DOHH2 (cell line): ENCODE measurements around the gene IKZF2.
"Not testable (repeated sequence)": the region's sequence is repeated elsewhere in the genome, so short reads cannot be mapped to it uniquely, and the experiment has no call there.

Experiments used
- H3F3A ChIP-seq: fragments of 200-600 bp; sonication (generic), shearing (Covaris generic); 2 replicates; pipeline ENCODE4 v1.6.0; 2016; ENCODE audit warnings: antibody characterized with exemption, mild to moderate bottlenecking; ENCODE audit not compliant: control insufficient read depth, insufficient read depth
- H3K27ac ChIP-seq: fragments of 200-600 bp; sonication (generic); 2 replicates; pipeline ENCODE4 v1.5.1; 2014; ENCODE audit warnings: low read depth, mild to moderate bottlenecking, low read length, moderate library complexity
- H3K27me3 ChIP-seq: fragments of 200-600 bp; sonication (generic); 2 replicates; pipeline ENCODE4 v1.6.1; 2014; ENCODE audit warnings: mild to moderate bottlenecking, low read length, mixed read lengths; ENCODE audit not compliant: control insufficient read depth
- H3K36me3 ChIP-seq: fragments of 200-600 bp; sonication (generic); 2 replicates; pipeline ENCODE4 v1.6.1; 2014; ENCODE audit warnings: mild to moderate bottlenecking, low read length, moderate library complexity, mixed read lengths; ENCODE audit not compliant: control insufficient read depth
- H3K4me1 ChIP-seq: fragments of 200-600 bp; sonication (generic); 2 replicates; pipeline ENCODE4 v1.6.1; 2014; ENCODE audit warnings: mild to moderate bottlenecking, low read length, mixed read lengths; ENCODE audit not compliant: control insufficient read depth
- H3K4me2 ChIP-seq: fragments of 200-600 bp; sonication (generic); 2 replicates; pipeline ENCODE4 v1.6.0; 2014; ENCODE audit warnings: mild to moderate bottlenecking, low read length, moderate library complexity
- H3K4me3 ChIP-seq: fragments of 200-600 bp; sonication (generic); 2 replicates; pipeline ENCODE4 v1.5.1; 2014; ENCODE audit warnings: mild to moderate bottlenecking, low read length, mixed read lengths
- H3K79me2 ChIP-seq: fragments of 200-600 bp; sonication (generic); 2 replicates; pipeline ENCODE4 v1.6.1; 2014; ENCODE audit warnings: mild to moderate bottlenecking, low read length, mixed read lengths; ENCODE audit not compliant: control insufficient read depth
- H3K9me2 ChIP-seq: fragments of 200-600 bp; sonication (generic); replicated peaks from 2 replicates; pipeline ENCODE4 v1.6.1; 2014; ENCODE audit warnings: mild to moderate bottlenecking, low read length, mixed read lengths; ENCODE audit not compliant: control insufficient read depth
- H3K9me3 ChIP-seq: fragments of 200-600 bp; sonication (generic); 2 replicates; pipeline ENCODE4 v1.6.1; 2014; ENCODE audit warnings: antibody characterized with exemption, low read length, mixed read lengths; ENCODE audit not compliant: control insufficient read depth, insufficient read depth
- H4K20me1 ChIP-seq: fragments of 200-600 bp; sonication (generic); 2 replicates; pipeline ENCODE4 v1.6.0; 2014; ENCODE audit warnings: low read depth, mild to moderate bottlenecking, antibody characterized with exemption, low read length, moderate library complexity; ENCODE audit not compliant: control insufficient read depth, insufficient read depth
- EZH2phosphoT487 ChIP-seq: fragments of 200-600 bp; sonication (generic); IDR thresholded peaks from 2 replicates; pipeline ENCODE4 v1.6.1; 2017; ENCODE audit warnings: borderline replicate concordance, mild to moderate bottlenecking, antibody characterized with exemption, low read length, moderate library complexity, mixed read lengths
- TF ChIP-seq, protein P1 (sequence below): fragments of 200-600 bp; sonication (generic); IDR thresholded peaks from one replicate; pipeline ENCODE4 v1.5.1; 2014; ENCODE audit warnings: antibody characterized with exemption, mild to moderate bottlenecking, low read depth, low read length; ENCODE audit not compliant: poor library complexity, severe bottlenecking

Gene IKZF2

DNA sequence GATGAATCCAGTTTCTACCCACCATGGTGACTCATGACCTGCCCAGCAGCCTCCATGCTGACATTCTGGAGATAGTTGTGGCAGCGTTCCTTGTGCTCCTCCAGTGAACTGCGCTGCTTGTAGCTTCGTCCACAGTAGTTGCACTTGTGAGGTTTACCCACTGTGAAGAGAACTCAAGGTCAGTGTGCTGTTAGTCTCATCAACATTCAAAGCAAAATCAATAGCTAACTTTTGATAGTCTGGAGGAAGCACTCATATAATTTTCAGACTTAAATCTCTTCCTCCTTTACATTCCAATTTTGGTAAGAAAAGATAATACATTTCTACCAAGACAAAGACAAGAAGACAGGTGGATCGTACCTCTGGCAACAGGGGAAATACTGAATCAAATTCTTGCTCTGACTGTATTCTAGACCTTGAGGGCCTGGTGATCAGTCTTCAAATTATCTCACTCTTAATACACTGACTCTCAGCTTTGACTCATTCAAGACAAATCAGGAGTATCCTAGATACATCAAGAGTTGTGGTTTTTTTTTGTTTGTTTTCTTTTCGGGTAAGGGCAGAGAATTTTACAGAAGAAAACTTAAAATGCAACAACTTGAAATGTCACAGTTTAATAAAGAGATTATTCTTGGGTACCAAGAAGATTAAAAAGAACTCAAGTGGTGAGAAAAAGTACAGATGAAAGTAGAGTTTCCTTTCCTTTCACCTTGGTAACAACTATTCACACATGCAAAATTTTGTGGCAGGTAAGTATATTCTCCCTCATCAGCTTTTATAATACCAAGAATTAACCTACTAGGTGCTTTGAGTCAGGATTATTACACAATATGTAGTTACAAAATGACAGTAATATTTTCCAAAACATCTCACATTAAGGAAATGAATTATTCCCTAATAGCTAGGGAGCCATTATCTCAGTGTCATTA lies 129.2 kb downstream of the IKZF2 start:
- Histone ChIP-seq H3K27ac (no peak overlapping the region), H3K36me3 (peaks cover 13% of the 10 kb centered on the region), H3K4me3 (no peak overlapping the region), H3K9me3 (no peaks in the 10 kb centered on the region), H3K4me1 (peaks cover 3% of the 10 kb centered on the region; the same call in 1 of the 2 replicates), H3K4me2 (no peak overlapping the region), H3K27me3 (no peaks in the 10 kb centered on the region), H4K20me1 (no peaks in the 10 kb centered on the region), H3K9me2 (no peaks in the 10 kb centered on the region), H3K79me2 (no peaks in the 10 kb centered on the region), H3F3A (no peaks in the 10 kb centered on the region)
- TF ChIP-seq EZH2phosphoT487, result no peak
- TF ChIP-seq, protein P1, sequence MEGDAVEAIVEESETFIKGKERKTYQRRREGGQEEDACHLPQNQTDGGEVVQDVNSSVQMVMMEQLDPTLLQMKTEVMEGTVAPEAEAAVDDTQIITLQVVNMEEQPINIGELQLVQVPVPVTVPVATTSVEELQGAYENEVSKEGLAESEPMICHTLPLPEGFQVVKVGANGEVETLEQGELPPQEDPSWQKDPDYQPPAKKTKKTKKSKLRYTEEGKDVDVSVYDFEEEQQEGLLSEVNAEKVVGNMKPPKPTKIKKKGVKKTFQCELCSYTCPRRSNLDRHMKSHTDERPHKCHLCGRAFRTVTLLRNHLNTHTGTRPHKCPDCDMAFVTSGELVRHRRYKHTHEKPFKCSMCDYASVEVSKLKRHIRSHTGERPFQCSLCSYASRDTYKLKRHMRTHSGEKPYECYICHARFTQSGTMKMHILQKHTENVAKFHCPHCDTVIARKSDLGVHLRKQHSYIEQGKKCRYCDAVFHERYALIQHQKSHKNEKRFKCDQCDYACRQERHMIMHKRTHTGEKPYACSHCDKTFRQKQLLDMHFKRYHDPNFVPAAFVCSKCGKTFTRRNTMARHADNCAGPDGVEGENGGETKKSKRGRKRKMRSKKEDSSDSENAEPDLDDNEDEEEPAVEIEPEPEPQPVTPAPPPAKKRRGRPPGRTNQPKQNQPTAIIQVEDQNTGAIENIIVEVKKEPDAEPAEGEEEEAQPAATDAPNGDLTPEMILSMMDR, result no peak

DNA sequence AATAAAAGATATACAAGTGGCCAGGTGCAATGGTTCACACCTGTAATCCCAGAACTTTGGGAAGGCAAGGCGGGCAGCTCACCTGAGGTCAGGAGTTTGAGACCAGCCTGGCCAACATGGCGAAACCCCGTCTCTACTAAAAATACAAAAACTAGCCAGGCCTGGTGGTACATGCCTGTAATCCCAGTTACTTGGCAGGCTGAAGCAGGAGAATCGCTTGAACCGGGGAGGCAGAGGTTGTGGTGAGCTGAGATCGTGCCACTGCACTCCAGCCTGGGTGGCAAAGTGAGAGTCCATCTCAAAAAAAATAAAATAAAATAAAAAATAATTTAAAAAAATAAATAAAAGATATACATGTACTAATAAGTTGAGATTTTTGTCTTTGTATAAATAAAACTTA lies 130.5 kb downstream of the IKZF2 start:
- not testable (repeated sequence) for H3K4me3 ChIP-seq, H3K4me1 ChIP-seq, H4K20me1 ChIP-seq, H3K4me2 ChIP-seq, H3K27ac ChIP-seq, H3K9me3 ChIP-seq, H3K9me2 ChIP-seq, H3K79me2 ChIP-seq, H3K27me3 ChIP-seq, H3F3A ChIP-seq
- H3K36me3 ChIP-seq, result peaks cover 13% of the 10 kb centered on the region

DNA sequence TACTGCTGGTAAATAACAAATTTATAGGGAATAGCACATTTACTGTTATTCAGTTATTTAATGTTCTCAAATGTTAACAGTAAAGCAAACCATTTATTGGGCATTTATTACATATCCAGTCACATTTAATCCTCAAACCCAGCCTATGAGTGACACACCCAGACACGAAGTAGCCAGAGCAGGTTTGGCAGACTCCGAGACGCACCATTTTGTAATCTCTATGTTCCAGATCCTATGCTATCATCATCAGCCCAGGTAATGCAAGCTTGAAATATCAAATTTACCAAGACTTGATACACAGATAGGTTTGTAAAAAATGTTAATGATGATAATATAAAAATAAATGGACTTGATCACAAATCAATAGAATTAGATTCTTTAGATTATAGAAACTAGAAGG lies 131.1 kb downstream of the IKZF2 start:
- H3K79me2 ChIP-seq, result no peaks in the 10 kb centered on the region
- no peaks in the 10 kb centered on the region for H3K27me3 ChIP-seq
- no peaks in the 10 kb centered on the region for H3K9me3 ChIP-seq
- peaks cover 3% of the 10 kb centered on the region; the same call in 1 of the 2 replicates for H3K4me1 ChIP-seq
- no peak overlapping the region for H3K4me2 ChIP-seq
- no peaks in the 10 kb centered on the region for H4K20me1 ChIP-seq
- H3K36me3 ChIP-seq, result peaks cover 13% of the 10 kb centered on the region
- no peak for TF ChIP-seq EZH2phosphoT487
- TF ChIP-seq, protein P1, result no peak
- H3K9me2 ChIP-seq, result no peaks in the 10 kb centered on the region
- H3F3A ChIP-seq, result no peaks in the 10 kb centered on the region
- no peak overlapping the region for H3K4me3 ChIP-seq
- H3K27ac ChIP-seq, result no peak overlapping the region

DNA sequence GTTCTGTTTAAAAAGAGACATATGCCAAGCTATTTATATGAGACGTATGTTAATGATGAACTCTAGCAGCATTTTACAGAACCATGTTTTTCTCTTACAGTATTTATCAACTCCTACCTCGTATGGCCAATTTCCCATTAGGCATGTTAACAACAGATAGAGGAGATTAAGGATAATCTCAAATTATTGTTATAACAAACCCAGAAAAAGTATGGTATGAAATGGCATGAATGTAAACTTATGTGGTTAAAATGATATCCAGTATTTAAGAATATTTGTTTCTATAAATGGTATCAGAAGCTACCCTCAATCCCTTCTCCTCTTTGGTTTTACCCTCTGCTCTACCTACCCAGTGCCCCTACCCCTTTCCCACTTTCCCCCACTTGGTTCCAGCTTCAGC lies 132.0 kb downstream of the IKZF2 start:
- Histone ChIP-seq H3K79me2 (no peaks in the 10 kb centered on the region), H3K4me1 (peaks cover 3% of the 10 kb centered on the region; the same call in 1 of the 2 replicates), H3F3A (no peaks in the 10 kb centered on the region), H3K36me3 (peaks cover 13% of the 10 kb centered on the region), H3K27me3 (no peaks in the 10 kb centered on the region), H3K27ac (no peak overlapping the region), H3K4me2 (no peak overlapping the region), H3K9me2 (no peaks in the 10 kb centered on the region), H4K20me1 (no peaks in the 10 kb centered on the region), H3K4me3 (no peak overlapping the region), H3K9me3 (no peaks in the 10 kb centered on the region)
- TF ChIP-seq, protein P1, result no peak
- TF ChIP-seq EZH2phosphoT487, result no peak
